ENCODE data around the gene C6orf118.

- TF ChIP-seq ZSCAN29 (IDR thresholded peaks at IDR 0.05): no peak
- TF ChIP-seq EP300 (IDR thresholded peaks at IDR 0.05; ENCODE audit: borderline replicate concordance in 1 of 2, control insufficient read depth in 1 of 2, low read depth in 2 of 2, low read length in 2 of 2): no peak
- TF ChIP-seq CEBPB (IDR thresholded peaks at IDR 0.05; ENCODE audit: borderline replicate concordance in 1 of 2, low read depth in 2 of 2, low read length in 2 of 2): no peak
- TF ChIP-seq CTCF (IDR thresholded peaks at IDR 0.05 in 2 of 3, conservative IDR thresholded peaks at IDR 0.05 in 1 of 3; ENCODE audit: control insufficient read depth in 2 of 3, extremely low read depth in 1 of 3, insufficient read depth in 1 of 3, low read depth in 3 of 3, low read length in 3 of 3): no peak
- TF ChIP-seq SMARCA5 (IDR thresholded peaks at IDR 0.05): no peak
- no peak for TF ChIP-seq MXI1 (IDR thresholded peaks at IDR 0.05; ENCODE audit: low read depth, low read length)
- no peak for TF ChIP-seq EZH2 (IDR thresholded peaks at IDR 0.05; ENCODE audit: borderline replicate concordance, control insufficient read depth, low read depth, low read length)
- no peak for TF ChIP-seq SMAD1 (IDR thresholded peaks at IDR 0.05; ENCODE audit: low read depth, partially characterized antibody)
- TF ChIP-seq BACH1 (IDR thresholded peaks at IDR 0.05; ENCODE audit: borderline replicate concordance): no peak
These were observed 43.2 kb downstream of the C6orf118 start for GRCh38 chr6:165266191-165266590.

Measured in GM12878 (cell line).